Measurements from ENCODE around the gene ABHD10.

Gene ABHD10

GRCh38 chr3:111978583-111979433 is at the start of gene ABHD10:
ABHD10 (plus strand) TSS chr3:111979026; CDS start chr3:111979062, 36 bp downstream.
- peak; percentile 94 to 97 for DNase-seq (ENCODE audit: low read depth in 2 of 2)

GRCh38 chr3:111929484-111929883 is 49.3 kb upstream of the ABHD10 start:
- no peak for DNase-seq (ENCODE audit: low read depth in 2 of 2)

DNA sequence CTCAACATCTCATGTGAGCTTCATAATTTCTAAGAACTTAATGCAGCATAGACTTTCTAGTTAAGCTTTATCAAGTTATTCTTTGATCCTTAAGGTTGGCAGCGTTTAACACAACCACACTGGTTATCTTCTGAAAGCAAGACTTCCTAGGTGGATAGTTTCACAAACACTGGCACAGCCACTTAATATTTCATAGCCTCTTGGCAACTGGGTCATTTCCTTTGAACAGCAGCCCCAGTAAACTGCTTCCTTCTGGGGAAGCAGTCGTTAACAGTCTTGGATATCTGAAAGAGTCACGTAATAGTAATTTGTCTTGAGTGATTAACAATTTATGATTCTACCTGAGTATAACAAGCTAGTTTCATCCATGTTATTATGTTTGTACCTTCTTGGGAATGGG is 45.9 kb upstream of the ABHD10 start:
- no peak for DNase-seq (ENCODE audit: low read depth in 2 of 2)

DNA sequence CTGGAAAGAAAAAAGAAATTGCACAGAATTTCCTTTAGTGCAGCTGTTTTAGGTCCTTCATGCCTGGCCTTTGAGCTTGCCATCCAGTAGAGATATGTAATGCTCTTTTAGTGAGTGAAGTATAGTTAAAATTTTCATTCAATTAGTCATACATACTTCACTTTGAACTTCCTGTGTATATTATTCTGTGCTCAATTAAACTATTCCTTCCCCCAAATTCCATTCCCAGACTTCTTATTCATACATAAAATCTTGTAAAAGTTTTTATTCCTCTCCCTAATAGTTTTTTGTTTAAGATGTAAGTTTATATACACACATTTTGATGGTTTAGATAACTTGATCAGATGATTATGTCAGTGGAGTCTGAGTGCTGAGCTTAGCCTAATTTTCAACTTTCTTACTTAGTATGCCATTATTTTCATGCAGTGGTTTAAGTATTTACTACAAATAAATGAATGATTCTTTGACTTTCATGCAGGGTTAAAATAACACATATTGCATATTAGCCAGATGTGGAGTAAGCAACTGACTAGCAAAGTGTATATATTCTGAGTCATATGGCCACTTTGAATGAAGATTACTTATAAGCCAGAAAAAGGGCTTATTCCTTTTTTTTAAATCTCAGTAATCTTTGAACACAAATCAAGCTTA is 42.5 kb upstream of the ABHD10 start:
- no peak for DNase-seq (ENCODE audit: low read depth in 2 of 2)

DNA sequence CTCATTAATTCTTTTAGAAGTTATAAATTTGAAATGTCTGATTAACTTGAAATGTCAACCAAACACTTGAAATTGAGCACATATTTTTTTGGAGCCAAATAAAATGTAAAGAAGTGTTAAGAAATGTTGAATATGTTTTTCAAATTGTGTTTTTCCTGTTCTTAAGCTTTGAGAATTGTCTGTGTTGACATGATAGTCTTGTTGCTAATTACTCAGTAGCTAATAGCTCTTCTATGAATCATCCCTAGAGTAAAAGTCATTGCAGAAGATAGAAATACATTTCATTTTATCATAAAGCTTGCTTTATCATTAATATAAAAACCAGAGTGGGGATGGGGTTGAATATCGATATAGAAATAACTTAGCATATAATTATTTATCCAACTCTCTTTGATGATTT is 41.9 kb upstream of the ABHD10 start:
- no peak for DNase-seq (ENCODE audit: low read depth in 2 of 2)

DNA sequence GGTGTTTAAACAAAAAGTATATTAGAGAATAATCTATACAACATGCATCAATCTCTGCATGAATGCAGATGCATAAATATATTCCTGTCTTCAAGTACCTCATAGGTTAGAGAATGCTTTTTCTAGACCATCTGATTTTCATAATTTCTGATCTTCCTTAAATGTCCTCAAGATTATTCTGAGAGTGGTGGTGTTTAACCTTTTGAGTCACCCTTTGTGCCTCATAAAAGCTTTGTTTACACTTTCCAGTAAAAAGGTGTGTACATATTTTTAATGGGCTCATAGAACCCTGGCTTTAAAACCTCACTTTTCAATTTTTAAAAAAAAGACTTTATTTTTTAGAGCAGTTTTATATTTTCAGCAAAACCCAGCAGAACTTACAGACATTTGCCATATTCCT is 41.0 kb upstream of the ABHD10 start:
- DNase-seq (ENCODE audit: low read depth in 2 of 2): no peak

GRCh38 chr3:111939873-111940272 is 39.0 kb upstream of the ABHD10 start:
- DNase-seq (ENCODE audit: low read depth in 2 of 2): no peak

DNA sequence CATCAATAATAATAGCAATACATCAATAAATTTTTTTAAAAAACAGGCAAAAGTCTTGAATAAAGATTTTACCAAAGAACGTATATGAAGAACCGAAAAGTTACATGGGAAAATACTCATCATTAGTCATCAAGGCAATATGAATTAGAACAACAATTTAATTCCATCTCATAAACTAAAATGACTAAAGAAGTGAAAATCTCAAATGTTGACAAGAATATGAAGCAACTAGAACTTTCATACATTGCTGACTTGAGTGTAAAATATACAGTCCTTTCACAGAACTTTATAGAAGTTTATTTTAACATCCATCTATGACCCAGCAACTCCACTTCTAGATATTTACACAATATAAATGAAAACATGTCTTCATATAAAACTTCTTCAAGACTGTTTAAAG is 35.3 kb upstream of the ABHD10 start:
- DNase-seq (ENCODE audit: low read depth in 2 of 2): no peak

DNA sequence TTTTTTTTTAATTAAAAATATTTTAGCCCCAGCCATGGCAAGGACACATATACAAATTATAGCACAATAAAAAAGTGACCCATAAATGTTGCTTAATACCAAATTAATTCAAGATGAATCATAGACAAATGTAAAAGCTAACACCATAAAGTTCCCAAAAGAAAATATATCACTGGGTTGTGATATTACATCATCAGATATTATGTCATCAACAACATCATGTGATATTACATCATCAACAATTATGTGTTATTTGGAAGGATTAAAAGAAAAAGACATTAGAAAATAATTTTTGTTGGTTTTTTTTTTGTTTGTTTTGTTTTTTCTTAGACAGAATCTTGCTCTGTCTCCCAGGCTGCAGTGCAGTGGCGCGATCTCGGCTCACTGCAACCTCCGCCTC is 34.5 kb upstream of the ABHD10 start:
- no peak for DNase-seq (ENCODE audit: low read depth in 2 of 2)

DNA sequence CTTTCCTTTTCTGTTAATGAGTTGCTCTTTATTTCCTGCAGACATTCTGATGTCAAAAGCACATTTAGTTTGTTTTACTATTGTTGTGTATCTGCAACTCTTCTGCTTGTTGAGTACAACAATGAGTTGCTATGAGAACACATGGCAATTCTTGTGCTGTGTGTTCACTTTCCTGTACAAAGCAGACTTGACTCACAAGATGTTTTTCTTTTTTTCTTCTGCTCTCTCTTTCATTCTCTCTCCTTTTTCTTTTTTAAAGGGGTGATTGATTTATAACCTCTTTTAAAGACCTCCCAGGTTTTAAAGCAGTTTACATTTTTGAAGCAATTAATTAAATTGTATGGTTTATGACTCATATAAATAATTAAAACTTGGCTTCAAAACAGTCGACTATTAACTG is 31.6 kb upstream of the ABHD10 start:
- no peak for DNase-seq (ENCODE audit: low read depth in 2 of 2)

- DNase-seq (ENCODE audit: low read depth in 2 of 2): no peak
These were observed 30.0 kb upstream of the ABHD10 start for GRCh38 chr3:111948786-111949185.

- DNase-seq (ENCODE audit: low read depth in 2 of 2): no peak
These were observed 29.1 kb upstream of the ABHD10 start for GRCh38 chr3:111949712-111950111.

GRCh38 chr3:111951032-111951431 is 27.8 kb upstream of the ABHD10 start:
- DNase-seq (ENCODE audit: low read depth in 2 of 2): no peak

- DNase-seq (ENCODE audit: low read depth in 2 of 2): no peak
These were observed 26.7 kb upstream of the ABHD10 start for GRCh38 chr3:111952086-111952485.

GRCh38 chr3:111952866-111953450 is 25.9 kb upstream of the ABHD10 start:
- no peak for DNase-seq (ENCODE audit: low read depth in 2 of 2)

DNA sequence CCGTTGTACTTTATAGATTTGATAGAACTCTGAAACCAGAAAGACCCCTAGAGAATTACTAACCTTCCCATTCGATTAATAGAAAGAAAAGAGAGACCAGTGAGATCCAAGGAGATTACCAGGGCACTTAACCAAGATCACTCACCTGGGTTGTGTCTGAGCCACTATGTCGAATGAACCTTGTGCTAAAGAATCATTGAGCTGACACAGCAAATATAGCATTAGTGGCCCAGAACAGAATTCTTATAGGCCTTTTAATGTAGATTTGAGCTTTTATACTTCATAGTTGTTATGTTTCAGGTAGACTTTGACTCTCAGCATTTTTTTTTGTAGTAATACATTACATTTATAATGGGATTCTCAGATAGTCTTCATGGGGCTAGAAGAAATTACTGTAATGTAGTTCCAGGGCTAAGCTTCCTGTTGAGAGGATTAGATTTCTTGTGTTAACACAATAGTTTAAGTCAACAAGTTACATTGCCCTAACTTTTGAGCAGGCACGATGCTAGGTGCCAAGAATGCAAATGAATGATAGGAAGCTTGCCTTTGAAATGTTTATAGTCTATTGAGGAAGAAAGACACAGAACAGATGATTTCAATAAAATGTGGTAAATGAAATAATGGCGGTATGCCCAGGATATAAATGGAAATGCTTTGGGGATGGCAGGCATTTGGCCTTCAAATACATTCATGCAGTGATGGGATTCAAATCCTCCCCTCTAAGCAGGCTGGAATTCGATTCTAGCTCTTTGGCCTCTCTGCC is 24.4 kb upstream of the ABHD10 start:
- no peak for DNase-seq (ENCODE audit: low read depth in 2 of 2)

DNA sequence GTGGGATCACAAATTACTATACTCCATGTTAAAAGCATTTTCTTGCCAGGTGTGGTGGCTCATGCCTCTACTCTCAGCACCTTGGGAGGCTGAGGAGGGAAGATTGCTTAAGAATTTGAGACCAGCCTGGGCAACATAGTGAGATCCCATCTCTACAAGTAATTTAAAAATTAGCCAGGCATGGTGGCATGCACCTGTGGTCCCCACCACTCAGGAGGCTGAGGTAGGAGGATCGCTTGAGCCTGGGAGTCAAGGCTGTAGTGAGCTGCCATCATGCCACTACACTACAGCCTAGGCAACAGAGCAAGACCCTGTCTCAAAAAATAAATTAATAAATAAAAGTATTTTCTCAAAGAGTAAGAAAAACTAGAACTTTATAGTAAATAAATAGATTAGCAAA is 22.9 kb upstream of the ABHD10 start:
- DNase-seq (ENCODE audit: low read depth in 2 of 2): no peak

- DNase-seq (ENCODE audit: low read depth in 2 of 2): no peak
These were observed 22.4 kb upstream of the ABHD10 start for GRCh38 chr3:111956449-111956848.

GRCh38 chr3:111956995-111957734 is 21.7 kb upstream of the ABHD10 start:
- DNase-seq (ENCODE audit: low read depth in 2 of 2): no peak

DNA sequence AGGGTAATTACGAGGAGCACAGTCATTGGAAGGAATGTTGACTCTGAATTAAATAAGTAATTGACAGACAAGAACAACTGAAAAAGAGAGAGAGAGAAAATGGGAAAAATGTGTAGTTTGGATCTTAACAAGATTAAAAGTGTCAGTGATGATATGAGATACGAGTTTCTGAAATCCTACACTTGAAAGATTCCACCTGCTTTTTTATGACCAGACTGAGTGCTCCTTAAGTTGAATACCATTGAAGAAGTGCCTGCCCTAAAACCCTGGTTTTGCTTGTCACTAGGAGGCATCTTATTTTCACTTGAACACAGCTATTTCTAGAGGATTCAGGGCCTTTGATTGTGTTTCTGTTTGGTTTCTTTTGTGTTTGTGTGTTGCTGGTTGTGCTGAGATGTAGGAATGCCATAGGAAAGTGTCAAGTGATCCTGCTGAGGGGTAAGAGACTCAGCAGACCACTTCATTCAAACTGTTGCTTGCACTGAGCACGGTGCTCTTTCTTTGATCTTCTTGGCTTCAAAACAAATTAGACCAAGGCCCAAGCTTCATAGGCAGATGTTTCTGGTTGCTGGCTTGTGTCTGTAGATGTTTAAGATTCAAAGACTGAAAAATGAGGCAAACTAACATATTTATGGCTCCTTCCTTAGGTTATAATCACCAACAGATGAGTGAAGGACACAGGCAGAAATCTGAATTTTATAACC is 17.2 kb upstream of the ABHD10 start:
- no peak for DNase-seq (ENCODE audit: low read depth in 2 of 2)

- DNase-seq (ENCODE audit: low read depth in 2 of 2): no peak
These were observed 15.4 kb upstream of the ABHD10 start for GRCh38 chr3:111963424-111963823.
